Ovary (tissue), 9 donors: ENCODE data around the gene ABCB6. TPM values are rescaled to one million over a fixed set of nuclear protein-coding genes. Genes with fewer than 3 reads are reported as not detected.

ENCODE experiments used
- DNase-seq, 5 donors: peaks; one replicate each; pipeline ENCODE4 v3.0.0-alpha.2; 2019 to 2020
- H3K27ac ChIP-seq, 2 donors: fragments of 200-600 bp; one replicate each; pipeline versions ENCODE4 v1.5.1 to v1.8.0; 2019 to 2022
- H3K27me3 ChIP-seq: fragments of 200-600 bp; one replicate; pipeline ENCODE4 v1.8.0; 2022
- H3K36me3 ChIP-seq: fragments of 200-600 bp; sonication (generic); one replicate; pipeline ENCODE4 v1.5.1; 2019
- H3K4me1 ChIP-seq: one replicate; pipeline ENCODE4 v1.8.1; 2013; ENCODE audit warnings: mild to moderate bottlenecking, moderate library complexity; ENCODE audit not compliant: insufficient read depth
- H3K4me3 ChIP-seq: fragments of 200-600 bp; sonication (generic); one replicate; pipeline ENCODE4 v1.5.1; 2017
- H3K9me3 ChIP-seq, 2 donors: fragments of 200-600 bp in 1 of 2; sonication (generic) in 1 of 2; one replicate each; pipeline versions ENCODE4 v1.5.1 to v1.8.1; 2013 to 2019; ENCODE audit warnings: mild to moderate bottlenecking in 1 of 2, moderate library complexity in 1 of 2
- EP300 ChIP-seq: sonication (generic); formaldehyde crosslinking; IDR thresholded peaks from one replicate; pipeline ENCODE4 v1.6.1; 2017; ENCODE audit warnings: antibody characterized with exemption
- POLR2A ChIP-seq: fragments of 450-650 bp; IDR thresholded peaks from one replicate; pipeline ENCODE4 v1.6.1; 2017; ENCODE audit warnings: antibody characterized with exemption, mild to moderate bottlenecking, moderate library complexity
- WGBS, 3 donors: extraction: QIAGEN DNeasy Blood & Tissue Kit in 1 of 3; methylation state at CpG; one replicate each; pipeline versions ENCODE4 v1.1.5 to v1.1.7; 2013 to 2017; 5-methylcytosine and 5-hydroxymethylcytosine counted together
- intact Hi-C, 4 donors: fragments of 100-400 bp; cut with DNase I; formaldehyde crosslinking; loops; one replicate each; pipeline versions ENCODE4 v1.11.0 to v1.15.1; 2022 to 2023
- polyA plus RNA-seq, 2 donors: library from polyadenylated mRNA; stranded (reverse); fragments of 200-250 nt in 1 of 2; fragments of 350-450 nt in 1 of 2; fragmentation: Illumina TruSeq in 1 of 2; extraction: RNeasy Lipid Tissue Mini Kit (QIAGEN cat#74804) in 1 of 2; gene quantifications; one replicate each; pipeline ENCODE4 v1.2.3, GENCODE V29; 2013 to 2014
- total RNA-seq, 7 donors: library from RNA; depleted of rRNA in 2 of 7; stranded (reverse); fragments of >200 nt in 2 of 7; fragmentation: NEBNext Ultra II Directional in 3 of 7; extraction: Animal tissue kit (Norgen Biotek cat#: 25700) in 3 of 7; gene quantifications; one replicate each; pipeline versions ENCODE4 v1.1.0 to v1.2.4, GENCODE V29; 2016 to 2023
- TF ChIP-seq, protein P1 (sequence below), 3 donors: fragments of 450-650 bp in 2 of 3; fragments of 200-600 bp in 1 of 3; IDR thresholded peaks; one replicate each; pipeline versions ENCODE4 v1.5.1 to v1.8.0; 2016 to 2022; ENCODE audit warnings: antibody characterized with exemption in 3 of 3, mild to moderate bottlenecking in 1 of 3
- donor health status: DM: no; HTN: no; CAD: no; lungs with moderate emphysema.
- donor health status: DM: no; HTN: no; CAD: no.
- donor health status: Bipolar disorder and iron deficiency.
- donor health status: DM: yes; HTN: yes; CAD: no.
- donor health status: DM: no; HTN: no; CAD: no.
- donor health status: DM: yes; HTN: yes; CAD: no.

Gene ABCB6
- total and polyA plus RNA-seq, 9 donors: 12.0 to 64.5 (median 35.9) TPM

DNA sequence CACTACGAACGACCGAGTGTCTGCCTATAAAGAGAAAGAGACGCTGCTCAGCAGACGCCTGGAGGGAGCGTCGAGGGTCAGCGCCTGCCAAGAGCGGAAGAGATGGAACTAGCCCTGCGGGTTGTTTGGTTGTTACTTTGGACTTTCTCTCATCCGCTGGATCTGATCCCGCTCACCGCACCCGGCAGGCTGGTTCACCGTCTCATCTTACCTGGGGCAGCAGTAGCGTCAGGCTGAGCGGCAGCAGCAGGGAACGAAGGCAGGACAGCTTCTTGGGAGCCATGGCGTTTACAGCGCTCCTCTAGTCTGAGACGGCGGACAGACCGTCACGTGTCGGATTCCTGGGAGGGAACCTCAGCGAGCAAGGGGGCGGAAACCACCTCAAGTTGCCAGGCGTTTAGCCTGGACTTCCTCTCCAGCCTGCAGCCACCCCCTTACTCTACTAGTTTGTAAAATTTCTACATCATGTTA lies 24.6 kb upstream of the ABCB6 start:
- H3K27me3 ChIP-seq: no peaks in the 10 kb centered on the region
- TF ChIP-seq, protein P1, sequence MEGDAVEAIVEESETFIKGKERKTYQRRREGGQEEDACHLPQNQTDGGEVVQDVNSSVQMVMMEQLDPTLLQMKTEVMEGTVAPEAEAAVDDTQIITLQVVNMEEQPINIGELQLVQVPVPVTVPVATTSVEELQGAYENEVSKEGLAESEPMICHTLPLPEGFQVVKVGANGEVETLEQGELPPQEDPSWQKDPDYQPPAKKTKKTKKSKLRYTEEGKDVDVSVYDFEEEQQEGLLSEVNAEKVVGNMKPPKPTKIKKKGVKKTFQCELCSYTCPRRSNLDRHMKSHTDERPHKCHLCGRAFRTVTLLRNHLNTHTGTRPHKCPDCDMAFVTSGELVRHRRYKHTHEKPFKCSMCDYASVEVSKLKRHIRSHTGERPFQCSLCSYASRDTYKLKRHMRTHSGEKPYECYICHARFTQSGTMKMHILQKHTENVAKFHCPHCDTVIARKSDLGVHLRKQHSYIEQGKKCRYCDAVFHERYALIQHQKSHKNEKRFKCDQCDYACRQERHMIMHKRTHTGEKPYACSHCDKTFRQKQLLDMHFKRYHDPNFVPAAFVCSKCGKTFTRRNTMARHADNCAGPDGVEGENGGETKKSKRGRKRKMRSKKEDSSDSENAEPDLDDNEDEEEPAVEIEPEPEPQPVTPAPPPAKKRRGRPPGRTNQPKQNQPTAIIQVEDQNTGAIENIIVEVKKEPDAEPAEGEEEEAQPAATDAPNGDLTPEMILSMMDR (IDR thresholded peaks at IDR 0.05): no peak
- no peak for TF ChIP-seq POLR2A
- TF ChIP-seq EP300: no peak
- WGBS, 3 donors: 29 to 48% (median 36%) methylated on average over 28 of the region's 28 CpGs
- peak in 3 of 5 donors; percentile 53 to 58 (median 58) for DNase-seq
- H3K4me1 ChIP-seq: peaks cover 8% of the 10 kb centered on the region
- no peaks in the 10 kb centered on the region for H3K36me3 ChIP-seq
- peak overlapping the region; percentile 11 for H3K4me3 ChIP-seq
- no peaks in the 10 kb centered on the region for H3K9me3 ChIP-seq
- no peak overlapping the region for H3K27ac ChIP-seq
- intact Hi-C loops: loop anchor here in 1 of 4 donors (10.0 kb wide), 1 partner anchor 51 kb away; no protein-coding TSS in a partner anchor

- H3K4me1 ChIP-seq: no peaks in the 10 kb centered on the region
- TF ChIP-seq EP300 (no peak), POLR2A (no peak)
- TF ChIP-seq, protein P1 (IDR thresholded peaks at IDR 0.05): no peak
- no peaks in the 10 kb centered on the region for H3K9me3 ChIP-seq
- no peak overlapping the region for H3K27ac ChIP-seq
- no peak overlapping the region for H3K4me3 ChIP-seq
- no peaks in the 10 kb centered on the region for H3K27me3 ChIP-seq
- DNase-seq: no peak
- intact Hi-C loops: no loop called here
- 66 to 85% (median 79%) methylated on average over 3 of the region's 3 CpGs for WGBS, 3 donors
- no peaks in the 10 kb centered on the region for H3K36me3 ChIP-seq
Measured at GRCh38 chr2:219234331-219234730, 15.6 kb upstream of the ABCB6 start.

- TF ChIP-seq POLR2A: no peak
- TF ChIP-seq EP300: no peak
- TF ChIP-seq, protein P1 (IDR thresholded peaks at IDR 0.05): no peak
- DNase-seq: peak in 2 of 5 donors; percentile 56 to 62
- peak overlapping the region; percentile 68 for H3K4me3 ChIP-seq
- no peaks in the 10 kb centered on the region for H3K9me3 ChIP-seq
- H3K36me3 ChIP-seq: no peaks in the 10 kb centered on the region
- intact Hi-C loops: no loop called here
- peaks cover 8% of the 10 kb centered on the region for H3K4me1 ChIP-seq
- H3K27ac ChIP-seq: peak overlapping the region; percentile 33 to 94
- WGBS, 3 donors: 0 to 1% (median 1%) methylated on average over 24 of the region's 24 CpGs
- H3K27me3 ChIP-seq: no peaks in the 10 kb centered on the region
Measured at GRCh38 chr2:219230059-219230540, 11.3 kb upstream of the ABCB6 start.

- H3K36me3 ChIP-seq: no peaks in the 10 kb centered on the region
- no peaks in the 10 kb centered on the region for H3K9me3 ChIP-seq
- peak; percentile 97 to 99 (median 98) for DNase-seq
- peak; percentile 79 for TF ChIP-seq POLR2A
- no peak for TF ChIP-seq EP300
- 0 to 1% (median 0%) methylated on average over 51 to 80 of the region's 80 CpGs for WGBS, 3 donors
- peak within 1 kb of the TSS; percentile 68 for H3K4me3 ChIP-seq
- H3K27ac ChIP-seq: peak within 1 kb of the TSS; percentile 34 to 94
- peaks cover 8% of the 10 kb centered on the region for H3K4me1 ChIP-seq
- intact Hi-C loops: loop anchor here in 1 of 4 donors (5.0 kb wide), 1 partner anchor 52 kb away; the partner anchor contains the start of genes CNPPD1 and RETREG2
- H3K27me3 ChIP-seq: no peaks in the 10 kb centered on the region
Measured at GRCh38 chr2:219229305-219230058, 10.7 kb upstream of the ABCB6 start, which contains the start of the genes ANKZF1 and ATG9A. Gene ANKZF1, plus strand, starts transcription at chr2:219229806. Its CDS starts 452 bp downstream, at chr2:219230258. Gene ATG9A, minus strand, starts transcription at chr2:219229636. Its CDS starts 1,612 bp downstream, at chr2:219228024.
